Measurements from ENCODE around the gene TMUB2. TPM values are rescaled to one million over a fixed set of nuclear protein-coding genes. Genes with fewer than 3 reads are reported as not detected.

Gene TMUB2
- total and polyA plus RNA-seq, 2 of the 13 experiments (the other 11 are each of a cell fraction or from before 2014, with no cell fraction given): 26.9 to 50.8 TPM

GRCh38 chr17:44209786-44210341, 23.1 kb downstream of the TMUB2 start:
- ChIA-PET CTCF (ENCODE audit: low intra/inter-chr PET ratio, low total read pairs) (no interaction called here), POLR2A (interaction anchor here (1.4 kb wide), 1 partner anchor 10 kb away, joined by 8 read pairs; the partner anchor contains the start of gene ATXN7L3)
- Histone ChIP-seq H3K4me2 (ENCODE audit: low read depth, low read length) (no peak overlapping the region), H3K4me1 (ENCODE audit: insufficient read depth, low read length) (no peaks in the 10 kb centered on the region), H2AFZ (ENCODE audit: low read length) (no peak overlapping the region), H4K20me1 (ENCODE audit: insufficient read depth, low read length) (no peaks in the 10 kb centered on the region), H3K79me2 (ENCODE audit: insufficient read depth, low read length) (no peaks in the 10 kb centered on the region), H3K27me3 (ENCODE audit: control insufficient read depth in 1 of 2, insufficient read depth in 2 of 2, low read length in 2 of 2) (no peaks in the 10 kb centered on the region), H3K9me3 (ENCODE audit: low read length) (no peaks in the 10 kb centered on the region), H3K36me3 (replicated peaks in 1 of 2; ENCODE audit: control insufficient read depth in 1 of 2, insufficient read depth in 2 of 2, low read length in 2 of 2) (peaks cover 27 to 61% of the 10 kb centered on the region in 2 experiments), H3K4me3 (replicated peaks in 1 of 3; ENCODE audit: insufficient read depth in 1 of 3, low read depth in 2 of 3, low read length in 3 of 3) (no peak overlapping the region), H3K9ac (ENCODE audit: insufficient read depth, low read depth, low read length) (no peak overlapping the region), H3K27ac (ENCODE audit: extremely low read length, insufficient read depth, low read length) (no peak overlapping the region)
- TF ChIP-seq SMC3 (IDR thresholded peaks at IDR 0.05; ENCODE audit: low read length): no peak
- 0 out of 2 replicates have a peak, but pooled peaks have one; percentile 21 for TF ChIP-seq UBTF (CRISPR knock-in tag; IDR thresholded peaks at IDR 0.05)
- TF ChIP-seq ZNF597 (CRISPR knock-in tag; IDR thresholded peaks at IDR 0.05): no peak
- TF ChIP-seq ZNF674 (CRISPR knock-in tag; IDR thresholded peaks at IDR 0.05; ENCODE audit: low read depth): no peak
- TF ChIP-seq U2AF2 (IDR thresholded peaks at IDR 0.05; ENCODE audit: low read depth, low read length): no peak
- TF ChIP-seq, protein P1, sequence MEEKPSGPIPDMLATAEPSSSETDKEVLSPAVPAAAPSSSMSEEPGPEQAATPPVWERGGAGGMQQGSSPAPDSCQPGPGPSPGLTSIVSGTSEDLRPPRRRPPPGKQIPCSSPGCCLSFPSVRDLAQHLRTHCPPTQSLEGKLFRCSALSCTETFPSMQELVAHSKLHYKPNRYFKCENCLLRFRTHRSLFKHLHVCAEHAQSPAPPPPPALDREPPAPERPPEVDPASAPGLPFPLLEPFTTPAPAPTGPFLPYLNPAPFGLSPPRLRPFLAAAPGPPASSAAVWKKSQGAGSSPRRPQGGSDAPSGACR (CRISPR knock-in tag; IDR thresholded peaks at IDR 0.05): no peak
- no peak for TF ChIP-seq IKZF4 (CRISPR knock-in tag; IDR thresholded peaks at IDR 0.05; ENCODE audit: borderline replicate concordance, low read depth, not compliant biosample characterization)
- TF ChIP-seq ELF1 (CRISPR knock-in tag; IDR thresholded peaks at IDR 0.05): no peak
- no peak for TF ChIP-seq ZBTB1 (CRISPR knock-in tag; IDR thresholded peaks at IDR 0.05; ENCODE audit: borderline replicate concordance)
- TF ChIP-seq RBM22 (optimal IDR thresholded peaks at IDR 0.05; ENCODE audit: low read length): peak; percentile 15
- no peak for TF ChIP-seq ZFP82 (CRISPR knock-in tag; IDR thresholded peaks at IDR 0.05; ENCODE audit: borderline replicate concordance)
- TF ChIP-seq PAX8 (CRISPR knock-in tag; IDR thresholded peaks at IDR 0.05; ENCODE audit: borderline replicate concordance): no peak
- WGBS (ENCODE audit: low lambda C conversion rate): 98% methylated on average over 11 of the region's 11 CpGs
- no peak for FAIRE-seq
- in situ Hi-C loops (cut with HindIII; ENCODE audit: extremely low pct_ligation_motif_present, low pct_unique_long_range_greater_than_20kb) (no loop called here), intact Hi-C loops (cut with micrococcal nuclease; ENCODE audit: unreplicated experiment) (no loop called here)
- TSS peak; percentile 12 for BruUV-seq (replicated peaks)
- ATAC-seq: no peak
- no peak for DNase-seq (ENCODE audit: low spot score)

All from HepG2 (cell line).